Measurements from ENCODE around the gene CCL23. TPM values are rescaled to one million over a fixed set of nuclear protein-coding genes. Genes with fewer than 3 reads are reported as not detected.
A peak's percentile ranks its signal among the peaks of the same experiment; 100 is the strongest.

The CCL23 gene
- total RNA-seq, 1 experiment from 2014 or later, result not detected

DNA sequence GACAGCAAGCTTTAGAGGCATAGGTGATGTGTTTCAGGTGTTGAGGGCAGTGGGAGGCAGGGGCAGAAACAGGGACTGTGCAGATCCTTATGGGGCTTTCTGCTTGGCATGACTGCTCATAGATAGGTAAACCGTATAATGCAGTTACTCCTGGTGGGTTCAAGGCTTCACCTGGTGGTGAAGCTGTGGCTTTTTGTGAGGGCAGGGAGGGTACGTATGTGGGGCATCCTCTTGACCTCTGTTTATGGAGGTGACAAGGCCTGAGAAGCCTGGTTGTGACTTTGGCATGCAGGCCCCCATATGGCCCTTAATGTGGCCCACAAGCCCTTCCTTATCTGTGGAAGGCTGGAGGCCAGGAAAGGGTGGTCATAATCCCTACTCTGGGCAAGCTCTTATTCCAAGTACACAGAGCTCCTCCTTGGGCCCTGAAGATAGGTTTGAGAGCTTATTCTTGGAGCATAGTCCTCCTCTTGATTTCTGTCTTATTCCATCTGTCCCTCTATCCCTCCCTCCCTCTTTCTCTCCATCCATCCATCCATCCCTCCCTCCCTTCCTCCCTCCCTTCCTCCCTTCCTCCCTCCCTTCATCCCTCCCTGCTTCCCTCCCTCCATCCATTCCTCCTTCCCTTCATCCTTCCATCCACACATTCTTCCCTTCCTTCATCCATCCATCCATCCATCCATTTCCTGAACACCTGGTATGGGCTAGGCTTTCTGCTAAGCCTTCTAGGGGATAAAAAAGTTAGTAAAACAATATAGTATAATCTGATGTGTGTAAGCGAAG lies 35.2 kb downstream of the CCL23 start:
- H3K4me1 Mint-ChIP-seq, result no peaks in the 10 kb centered on the region
- Histone ChIP-seq H3K79me1 (ENCODE audit: insufficient read depth, low read depth, low read length, poor library complexity, severe bottlenecking) (no peaks in the 10 kb centered on the region), H4K91ac (ENCODE audit: insufficient read length, low read depth, low read length) (no peak overlapping the region), H3K9ac (ENCODE audit: extremely low read depth, insufficient read length, low read length) (no peak overlapping the region), H4K5ac (ENCODE audit: insufficient read length, low read depth, low read length) (no peak overlapping the region), H3K4me1 (ENCODE audit: insufficient read depth, low read length) (no peaks in the 10 kb centered on the region), H3K9me3 (ENCODE audit: control insufficient read depth, low read depth, low read length) (no peaks in the 10 kb centered on the region), H2BK5ac (ENCODE audit: insufficient read length, low read length) (no peak overlapping the region), H2BK15ac (ENCODE audit: low read depth, low read length) (no peak overlapping the region), H3K4ac (ENCODE audit: low read depth, low read length) (no peak overlapping the region), H2BK12ac (ENCODE audit: insufficient read length, low read depth, low read length) (no peak overlapping the region), H3K23me2 (ENCODE audit: insufficient read length, low read depth, low read length, poor library complexity, severe bottlenecking) (no peaks in the 10 kb centered on the region), H4K20me1 (ENCODE audit: control insufficient read depth, insufficient read depth, insufficient read length) (no peaks in the 10 kb centered on the region), H2BK20ac (ENCODE audit: low read depth, low read length, poor library complexity, severe bottlenecking) (no peak overlapping the region), H3K56ac (ENCODE audit: insufficient read length, low read depth, low read length) (no peak overlapping the region), H3K27ac (ENCODE audit: insufficient read length, low read depth, low read length) (no peak overlapping the region), H3K27me3 (ENCODE audit: insufficient read depth, low read length) (no peaks in the 10 kb centered on the region), H2AK5ac (ENCODE audit: insufficient read length, low read length) (no peak overlapping the region), H3K4me2 (ENCODE audit: insufficient read depth, insufficient read length, low read length) (no peak overlapping the region), H2AFZ (ENCODE audit: low read length) (no peak overlapping the region), H3K18ac (ENCODE audit: insufficient read length, low read depth, low read length) (no peak overlapping the region), H3K79me2 (ENCODE audit: insufficient read depth, low read length) (no peaks in the 10 kb centered on the region), H3K23ac (ENCODE audit: insufficient read length, low read depth, low read length) (no peak overlapping the region), H2BK120ac (ENCODE audit: low read depth, low read length, poor library complexity, severe bottlenecking) (no peak overlapping the region), H4K8ac (replicated peaks; ENCODE audit: insufficient read length, low read depth, low read length) (no peak overlapping the region), H3K14ac (ENCODE audit: insufficient read depth, low read length) (no peak overlapping the region), H3T11ph (ENCODE audit: low read length) (no peak overlapping the region)
- no peak overlapping the region for H3K4me3 Mint-ChIP-seq
- TF ChIP-seq, protein P1, sequence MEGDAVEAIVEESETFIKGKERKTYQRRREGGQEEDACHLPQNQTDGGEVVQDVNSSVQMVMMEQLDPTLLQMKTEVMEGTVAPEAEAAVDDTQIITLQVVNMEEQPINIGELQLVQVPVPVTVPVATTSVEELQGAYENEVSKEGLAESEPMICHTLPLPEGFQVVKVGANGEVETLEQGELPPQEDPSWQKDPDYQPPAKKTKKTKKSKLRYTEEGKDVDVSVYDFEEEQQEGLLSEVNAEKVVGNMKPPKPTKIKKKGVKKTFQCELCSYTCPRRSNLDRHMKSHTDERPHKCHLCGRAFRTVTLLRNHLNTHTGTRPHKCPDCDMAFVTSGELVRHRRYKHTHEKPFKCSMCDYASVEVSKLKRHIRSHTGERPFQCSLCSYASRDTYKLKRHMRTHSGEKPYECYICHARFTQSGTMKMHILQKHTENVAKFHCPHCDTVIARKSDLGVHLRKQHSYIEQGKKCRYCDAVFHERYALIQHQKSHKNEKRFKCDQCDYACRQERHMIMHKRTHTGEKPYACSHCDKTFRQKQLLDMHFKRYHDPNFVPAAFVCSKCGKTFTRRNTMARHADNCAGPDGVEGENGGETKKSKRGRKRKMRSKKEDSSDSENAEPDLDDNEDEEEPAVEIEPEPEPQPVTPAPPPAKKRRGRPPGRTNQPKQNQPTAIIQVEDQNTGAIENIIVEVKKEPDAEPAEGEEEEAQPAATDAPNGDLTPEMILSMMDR (conservative IDR thresholded peaks at IDR 0.05), result no peak
- DNase-seq, result peak; percentile 21
- H3K27ac Mint-ChIP-seq, result no peak overlapping the region; a peak in 1 of 7 replicates
- no peaks in the 10 kb centered on the region; a peak in 1 of 5 replicates for H3K9me3 Mint-ChIP-seq
- no peaks in the 10 kb centered on the region for H3K36me3 Mint-ChIP-seq (ENCODE audit: insufficient read depth in 1 of 3, low read depth in 3 of 3)
- WGBS (ENCODE audit: extremely low coverage, insufficient read length, low lambda C conversion rate), result no CpG with 5 or more reads among the region's 3 CpGs
- peaks cover 3% of the 10 kb centered on the region for H3K27me3 Mint-ChIP-seq (ENCODE audit: low read depth)
